ENCODE measurements around the gene PAK5. TPM values are rescaled to one million over a fixed set of nuclear protein-coding genes. Genes with fewer than 3 reads are reported as not detected.

Gene PAK5
- total RNA-seq, 1 experiment from 2014 or later = not detected

GRCh38 chr20:9577397-9577796 lies 261.5 kb downstream of the PAK5 start:
- no peak for ATAC-seq
- POLR2A ChIA-PET = no interaction called here
- H3K4me3 ChIP-seq (replicated peaks in 1 of 2; ENCODE audit: low read depth in 1 of 2, low read length in 2 of 2) = no peak overlapping the region
- no peaks in the 10 kb centered on the region for H3K79me2 ChIP-seq (ENCODE audit: insufficient read depth, low read length)
- intact Hi-C loops (cut with micrococcal nuclease) = no loop called here
- no peaks in the 10 kb centered on the region for H3K36me3 ChIP-seq (ENCODE audit: control insufficient read depth in 1 of 2, insufficient read depth in 2 of 2, low read length in 2 of 2)
- no peak overlapping the region for H2AFZ ChIP-seq (ENCODE audit: low read depth, low read length, poor library complexity, severe bottlenecking)
- no peaks in the 10 kb centered on the region for H3K9me2 ChIP-seq (ENCODE audit: insufficient read depth)
- DNase-seq (ENCODE audit: low read depth, low spot score) = no peak
- BruUV-seq (replicated peaks) = no TSS peak
- no peak overlapping the region for H3K4me2 ChIP-seq (ENCODE audit: low read length)
- TF ChIP-seq TCF7L2 (IDR thresholded peaks at IDR 0.05; ENCODE audit: borderline replicate concordance, extremely low read depth, insufficient read depth, insufficient read length) (no peak), SIN3A (IDR thresholded peaks at IDR 0.05; ENCODE audit: low read depth) (no peak), SRF (IDR thresholded peaks at IDR 0.05; ENCODE audit: low read depth) (no peak), ZNF274 (IDR thresholded peaks at IDR 0.05; ENCODE audit: low read depth, low read length) (no peak), CEBPB (IDR thresholded peaks at IDR 0.05; ENCODE audit: low read depth) (no peak), EZH2phosphoT487 (IDR thresholded peaks at IDR 0.05; ENCODE audit: borderline replicate concordance) (no peak), CBX3 (IDR thresholded peaks at IDR 0.05; ENCODE audit: low read depth) (no peak), ELF1 (IDR thresholded peaks at IDR 0.05; ENCODE audit: borderline replicate concordance, low read depth) (no peak), ATF3 (IDR thresholded peaks at IDR 0.05) (no peak), RAD21 (IDR thresholded peaks at IDR 0.05; ENCODE audit: low read depth) (no peak), MAX (IDR thresholded peaks at IDR 0.05) (no peak), POLR2AphosphoS5 (IDR thresholded peaks at IDR 0.05; ENCODE audit: low read depth, low read length) (no peak), SP1 (IDR thresholded peaks at IDR 0.05; ENCODE audit: low read depth) (no peak), CTCF (IDR thresholded peaks at IDR 0.05 in 2 of 3, conservative IDR thresholded peaks at IDR 0.05 in 1 of 3; ENCODE audit: borderline replicate concordance in 1 of 3, insufficient read depth in 1 of 3, low read depth in 2 of 3, low read length in 2 of 3) (no peak), ZBTB33 (IDR thresholded peaks at IDR 0.05; ENCODE audit: extremely low read depth, insufficient replicate concordance, low read length) (no peak), YY1 (IDR thresholded peaks at IDR 0.05; ENCODE audit: extremely low read depth, insufficient replicate concordance, low read depth, low read length) (no peak)
- no peak overlapping the region for H3K27ac ChIP-seq (ENCODE audit: low read depth, low read length)
- no peaks in the 10 kb centered on the region for H3K4me1 ChIP-seq (ENCODE audit: control insufficient read depth in 1 of 2, insufficient read depth in 2 of 2, low read length in 2 of 2)
- peaks cover 13% of the 10 kb centered on the region; the same call in 1 of the 2 replicates for H3K27me3 ChIP-seq (ENCODE audit: insufficient read depth, low read length)
- RAD21 ChIA-PET (ENCODE audit: low non-redundant PET in 1 of 2, low total read pairs in 2 of 2, uncharacterized antibody in 2 of 2, unreplicated experiment in 2 of 2) = no interaction called here
- no peak overlapping the region for H3K9ac ChIP-seq (ENCODE audit: low read length)
- CTCF ChIA-PET = no interaction called here
- H3K9me3 ChIP-seq (ENCODE audit: control insufficient read depth in 1 of 2, insufficient read depth in 1 of 2, low read depth in 1 of 2, low read length in 2 of 2) = no peaks in the 10 kb centered on the region
- no peaks in the 10 kb centered on the region for H4K20me1 ChIP-seq (ENCODE audit: insufficient read depth)
